A549 (cell line): ENCODE data around the gene NRG4. TPM values are rescaled to one million over a fixed set of nuclear protein-coding genes. Genes with fewer than 3 reads are reported as not detected.
"Not testable (repeated sequence)": the region's sequence is repeated elsewhere in the genome, so short reads cannot be mapped to it uniquely, and the experiment has no call there.

ENCODE experiments used
- ATAC-seq, 2 experiments: fragments of 200-7000 bp in 1 of 2; fragments of >200 bp in 1 of 2; cut with Nextera tagmentation in 1 of 2; cut with Tn5 transposase in 1 of 2; 3 replicates each; pipeline versions ENCODE4 v1.8.0 to v1.9.1; 2018 to 2020; ENCODE audit warnings: mild to moderate bottlenecking in 1 of 2, moderate library complexity in 1 of 2
- CTCF ChIA-PET: fragments of 300-600 bp; sonication (Branson Sonifier 250); formaldehyde crosslinking; extraction: SDS; loops from one replicate; lab custom pipeline; 2021; ENCODE audit warnings: antibody characterized with exemption, inconsistent platforms; lab: Yijun Ruan, JAX
- POLR2A ChIA-PET: fragments of 350-600 bp; formaldehyde crosslinking; extraction: SDS; loops from one replicate; lab custom pipeline; 2021; ENCODE audit warnings: antibody characterized with exemption, inconsistent platforms; lab: Yijun Ruan, JAX
- DNase-seq, 2 experiments: peaks; one replicate each; pipeline versions ENCODE4 v3.0.0 to v3.0.0-alpha.2; 2011 to 2016; ENCODE audit warnings: low read depth in 1 of 2, low spot score in 1 of 2
- FAIRE-seq: peaks from 2 replicates; lab custom pipeline; 2011; peaks lifted over from hg19 to GRCh38; lab: Jason Lieb, UNC
- H3K27ac ChIP-seq, 2 experiments: fragments of >200 bp; sonication (Bioruptor Twin); formaldehyde crosslinking; 3 replicates each; pipeline ENCODE4 v1.5.1; 2016 to 2017
- H3K4me1 ChIP-seq: fragments of >200 bp; sonication (Bioruptor Twin); formaldehyde crosslinking; 3 replicates; pipeline ENCODE4 v1.6.1; 2016
- H3K4me2 ChIP-seq: fragments of >200 bp; sonication (Bioruptor Twin); formaldehyde crosslinking; 3 replicates; pipeline ENCODE4 v1.6.1; 2016
- H3K4me3 ChIP-seq: fragments of >200 bp; sonication (Bioruptor Twin); formaldehyde crosslinking; 3 replicates; pipeline ENCODE4 v1.5.1; 2016
- H3K9me3 ChIP-seq: fragments of >200 bp; sonication (Bioruptor Twin); formaldehyde crosslinking; 3 replicates; pipeline ENCODE4 v1.6.1; 2016
- BCL3 ChIP-seq: fragments of >200 bp; sonication (Bioruptor Twin); formaldehyde crosslinking; IDR thresholded peaks from 3 replicates; pipeline ENCODE4 v1.6.1; 2016
- CEBPB ChIP-seq, 2 experiments: fragments of >200 bp in 1 of 2; sonication (Bioruptor Twin) in 1 of 2; formaldehyde crosslinking in 1 of 2; IDR thresholded peaks; 2 replicates each; pipeline ENCODE4 v1.6.1; 2012 to 2016
- CHD2 ChIP-seq: fragments of 150-350 bp; IDR thresholded peaks from 2 replicates; pipeline ENCODE4 v1.6.1; 2014; ENCODE audit warnings: low read length; ENCODE audit not compliant: partially characterized antibody
- EHMT2 ChIP-seq: fragments of 200-600 bp; sonication (generic); IDR thresholded peaks from 2 replicates; pipeline ENCODE4 v1.6.1; 2016; ENCODE audit warnings: antibody characterized with exemption, low read depth, mild to moderate bottlenecking, moderate library complexity
- ESRRA ChIP-seq: fragments of 150-350 bp; IDR thresholded peaks from 2 replicates; pipeline ENCODE4 v1.6.1; 2014; ENCODE audit warnings: mild to moderate bottlenecking, low read length, borderline replicate concordance
- FOSL2 ChIP-seq, 2 experiments: fragments of 450-650 bp in 1 of 2; fragments of >200 bp in 1 of 2; sonication (Bioruptor Twin) in 1 of 2; formaldehyde crosslinking; IDR thresholded peaks; 2 replicates each; pipeline versions ENCODE4 v1.5.0 to v1.6.1; 2016 to 2020; ENCODE audit warnings: mild to moderate bottlenecking in 1 of 2, moderate library complexity in 1 of 2
- FOXS1 ChIP-seq: fragments of 250-450 bp; sonication (Bioruptor Pico); IDR thresholded peaks from 2 replicates; pipeline ENCODE4 v1.5.0; 2020; ENCODE audit warnings: mild to moderate bottlenecking, moderate library complexity
- HES2 ChIP-seq: fragments of >200 bp; sonication (Bioruptor Twin); formaldehyde crosslinking; IDR thresholded peaks from 2 replicates; pipeline ENCODE4 v1.6.1; 2016
- HOXA7 ChIP-seq: fragments of 250-450 bp; sonication (Bioruptor Pico); IDR thresholded peaks from 2 replicates; pipeline ENCODE4 v1.5.0; 2020; ENCODE audit warnings: mild to moderate bottlenecking, moderate library complexity
- HOXB13 ChIP-seq: fragments of 250-450 bp; sonication (Bioruptor Pico); IDR thresholded peaks from 2 replicates; pipeline ENCODE4 v1.5.0; 2020; ENCODE audit warnings: low read depth, mild to moderate bottlenecking, moderate library complexity
- HOXB5 ChIP-seq: fragments of 250-450 bp; sonication (Bioruptor Pico); IDR thresholded peaks from 2 replicates; pipeline ENCODE4 v1.5.0; 2020; ENCODE audit warnings: mild to moderate bottlenecking, moderate library complexity
- KDM1A ChIP-seq: fragments of 200-600 bp; sonication (generic); IDR thresholded peaks from 2 replicates; pipeline ENCODE4 v1.6.1; 2016; ENCODE audit warnings: low read depth, mild to moderate bottlenecking
- KDM5A ChIP-seq: fragments of 200-600 bp; sonication (generic); IDR thresholded peaks from 2 replicates; pipeline ENCODE4 v1.6.1; 2016; ENCODE audit warnings: antibody characterized with exemption, mild to moderate bottlenecking
- MAX ChIP-seq: IDR thresholded peaks from 2 replicates; pipeline ENCODE4 v1.6.1; 2012
- NR3C1 ChIP-seq: fragments of >200 bp; sonication (Bioruptor Twin); formaldehyde crosslinking; IDR thresholded peaks from 3 replicates; pipeline ENCODE4 v1.6.1; 2017
- RNF2 ChIP-seq: fragments of 200-600 bp; sonication (generic); IDR thresholded peaks from 2 replicates; pipeline ENCODE4 v1.6.1; 2016; ENCODE audit warnings: low read depth, mild to moderate bottlenecking, antibody characterized with exemption, moderate library complexity, borderline replicate concordance
- SMC3 ChIP-seq: fragments of >200 bp; sonication (Bioruptor Twin); formaldehyde crosslinking; IDR thresholded peaks from 3 replicates; pipeline ENCODE4 v1.6.1; 2018; ENCODE audit warnings: inconsistent platforms
- SREBF2 ChIP-seq: fragments of 450-650 bp; IDR thresholded peaks from 2 replicates; pipeline ENCODE4 v1.6.1; 2014; ENCODE audit warnings: mild to moderate bottlenecking, moderate library complexity
- TP53 ChIP-seq: fragments of 250-450 bp; sonication (Bioruptor Pico); IDR thresholded peaks from 2 replicates; pipeline ENCODE4 v1.5.0; 2021; ENCODE audit warnings: mild to moderate bottlenecking, moderate library complexity
- ZSCAN20 ChIP-seq: fragments of 250-450 bp; sonication (Bioruptor Pico); IDR thresholded peaks from 2 replicates; pipeline ENCODE4 v1.8.0; 2022; ENCODE audit warnings: mild to moderate bottlenecking, moderate library complexity
- WGBS: methylation state at CpG from one replicate; pipeline ENCODE4 v1.1.6; 2017; ENCODE audit errors: missing lambda C conversion rate; 5-methylcytosine and 5-hydroxymethylcytosine counted together
- polyA plus RNA-seq, 4 experiments: library from polyadenylated mRNA; depleted of rRNA in 3 of 4; stranded (reverse); fragments of >200 nt; fragmentation: RNase III in 1 of 4; extraction: RNeasy Plus Mini Kit Qiagen cat#74134 plus additional on column Dnase treatment in 1 of 4; gene quantifications; 2 replicates in 3 of 4; 3 replicates in 1 of 4; pipeline ENCODE4 v1.2.3, GENCODE V29; 2011 to 2017
- TF ChIP-seq, protein P1 (sequence below): fragments of 250-450 bp; sonication (Bioruptor Pico); IDR thresholded peaks from 2 replicates; pipeline ENCODE4 v1.5.0; 2021; ENCODE audit warnings: mild to moderate bottlenecking, moderate library complexity, borderline replicate concordance

NRG4 gene
- polyA plus RNA-seq, 2 of the 4 experiments (the other 2 are of a cell fraction) = 0.56 to 9.2 TPM

GRCh38 chr15:75981149-75981815 lies 30.9 kb downstream of the NRG4 start:
- ATAC-seq (no peak), FAIRE-seq (no peak), DNase-seq (no peak)
- ChIA-PET CTCF (interaction anchor here (1.0 kb wide), 2 partner anchors 11 to 17 kb away, joined by 3 to 4 read pairs; no protein-coding TSS in a partner anchor), POLR2A (no interaction called here)
- H3K4me1 ChIP-seq = no peaks in the 10 kb centered on the region
- no peaks in the 10 kb centered on the region for H3K9me3 ChIP-seq
- no peak for TF ChIP-seq SREBF2
- no peak for TF ChIP-seq MAX
- no peak for TF ChIP-seq HOXB5
- TF ChIP-seq NR3C1 = no peak
- TF ChIP-seq FOXS1 (CRISPR knock-in tag) = no peak
- TF ChIP-seq FOSL2 (IDR thresholded peaks at IDR 0.05) = no peak
- no peak for TF ChIP-seq FOSL2 (CRISPR knock-in tag; IDR thresholded peaks at IDR 0.05)
- no peak for TF ChIP-seq TP53 (CRISPR knock-in tag)
- TF ChIP-seq HOXB13 (CRISPR knock-in tag) = no peak
- TF ChIP-seq KDM5A = no peak
- no peak for TF ChIP-seq SMC3
- no peak overlapping the region for H3K4me3 ChIP-seq
- H3K4me2 ChIP-seq = no peak overlapping the region
- no peak overlapping the region for H3K27ac ChIP-seq
- WGBS = 23% methylated on average over 2 of the region's 2 CpGs

DNA sequence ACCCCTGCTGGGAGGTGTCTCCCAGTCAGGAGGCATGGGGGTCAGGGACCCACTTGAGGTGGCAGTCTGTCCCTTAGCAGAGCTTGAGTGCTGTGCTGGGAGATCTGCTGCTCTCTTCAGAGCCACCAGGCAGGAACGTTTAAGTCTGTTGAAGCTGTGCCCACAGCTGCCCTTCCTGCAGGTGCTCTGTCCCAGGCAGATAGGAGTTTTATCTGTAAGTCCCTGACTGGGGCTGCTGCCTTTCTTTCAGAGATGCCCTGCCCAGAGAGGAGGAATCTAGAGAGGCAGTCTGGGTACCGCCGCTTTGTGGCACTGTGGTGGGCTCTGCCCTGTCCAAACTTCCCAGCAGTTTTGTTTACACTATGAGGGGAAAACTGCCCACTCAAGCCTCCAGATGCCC lies 35.5 kb downstream of the NRG4 start:
- POLR2A ChIA-PET, DNase-seq, H3K27ac ChIP-seq, H3K4me3 ChIP-seq, ATAC-seq, H3K9me3 ChIP-seq, FAIRE-seq, H3K4me2 ChIP-seq, H3K4me1 ChIP-seq: not testable (repeated sequence)
- CTCF ChIA-PET = interaction anchor here (1.3 kb wide), 1 partner anchor 9 kb away, joined by 3 read pairs; no protein-coding TSS in a partner anchor
- 61% methylated on average over 3 of the region's 3 CpGs for WGBS

DNA sequence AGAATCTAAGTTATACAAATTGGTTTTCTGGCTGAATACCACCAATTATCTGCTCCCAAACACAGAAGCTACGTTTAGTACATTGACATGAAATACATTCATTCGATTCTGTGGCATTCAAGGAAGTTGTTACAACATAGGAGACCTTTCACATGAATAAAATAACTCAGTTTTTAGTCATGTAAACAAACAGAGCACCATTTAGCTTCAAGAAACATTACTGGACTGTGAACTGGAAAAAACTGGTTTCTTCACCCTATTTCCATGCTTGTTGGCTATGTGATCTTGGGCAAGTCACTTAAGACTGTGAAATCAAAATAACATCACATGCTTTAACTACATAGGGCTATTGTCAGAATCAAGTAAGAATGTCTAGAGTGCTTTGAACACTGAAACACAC lies 46.2 kb downstream of the NRG4 start:
- H3K4me1 ChIP-seq = peaks cover 13% of the 10 kb centered on the region
- DNase-seq (peak in 1 of 2 experiments; percentile 35), ATAC-seq (peak; percentile 57 to 70; a peak in 4 of 6 replicates), FAIRE-seq (no peak)
- POLR2A ChIA-PET = interaction anchor here (0.5 to 0.9 kb wide), 2 partner anchors 46 to 62 kb away, joined by 3 to 4 read pairs; partner anchors contain the start of genes FBXO22 and NRG4
- no peaks in the 10 kb centered on the region for H3K9me3 ChIP-seq
- TF ChIP-seq FOSL2 (IDR thresholded peaks at IDR 0.05) = no peak
- peak; percentile 53; the same call in 1 of the 2 replicates for TF ChIP-seq FOSL2 (CRISPR knock-in tag; IDR thresholded peaks at IDR 0.05)
- TF ChIP-seq ESRRA = no peak
- 9% methylated on average over 2 of the region's 2 CpGs for WGBS
- no peak overlapping the region for H3K4me3 ChIP-seq
- CTCF ChIA-PET = no interaction called here
- peak overlapping the region; percentile 54 for H3K4me2 ChIP-seq
- no peak overlapping the region for H3K27ac ChIP-seq

DNA sequence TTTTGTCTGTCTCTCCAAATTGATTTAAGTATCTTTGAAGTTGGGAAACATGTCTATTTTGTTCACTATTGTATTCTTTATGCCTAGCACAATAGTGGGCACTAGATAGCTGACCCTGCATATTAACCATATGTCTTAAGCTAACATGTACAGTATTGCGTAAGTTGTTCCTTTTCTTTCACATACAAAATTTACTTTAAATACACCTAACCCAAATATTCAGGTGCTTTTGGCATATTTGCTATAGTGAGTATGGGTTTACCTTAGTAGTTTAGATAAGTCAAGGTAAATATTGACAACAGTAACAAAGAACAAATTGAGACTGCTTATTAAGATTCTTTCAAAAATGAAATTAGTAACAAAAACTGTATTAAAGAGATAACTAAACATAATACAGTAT lies 50.9 kb downstream of the NRG4 start:
- TF ChIP-seq HES2 (no peak), CEBPB (IDR thresholded peaks at IDR 0.05) (peak in 1 of 2 experiments; percentile 61; a peak in 2 of 4 replicates)

GRCh38 chr15:75955720-75956119 lies 56.5 kb downstream of the NRG4 start:
- DNase-seq (no peak), ATAC-seq (peak; percentile 60 to 77; a peak in 4 of 6 replicates), FAIRE-seq (no peak)
- 61% methylated on average over 1 of the region's 1 CpG for WGBS
- H3K27ac ChIP-seq = no peak overlapping the region
- H3K4me3 ChIP-seq = no peak overlapping the region
- H3K9me3 ChIP-seq = no peaks in the 10 kb centered on the region
- no peak overlapping the region for H3K4me2 ChIP-seq
- ChIA-PET CTCF (interaction anchor here (1.4 kb wide), 1 partner anchor 11 kb away, joined by 4 read pairs; no protein-coding TSS in a partner anchor), POLR2A (interaction anchor here (0.6 kb wide), 1 partner anchor 381 kb away, joined by 3 read pairs; the partner anchor contains the start of gene ISL2)
- no peaks in the 10 kb centered on the region for H3K4me1 ChIP-seq
- no peak for TF ChIP-seq KDM1A
- TF ChIP-seq FOSL2 (IDR thresholded peaks at IDR 0.05) = no peak
- TF ChIP-seq FOSL2 (CRISPR knock-in tag; IDR thresholded peaks at IDR 0.05) = no peak
- TF ChIP-seq RNF2 = no peak
- no peak for TF ChIP-seq HES2
- TF ChIP-seq BCL3 = no peak
- TF ChIP-seq, protein P1, sequence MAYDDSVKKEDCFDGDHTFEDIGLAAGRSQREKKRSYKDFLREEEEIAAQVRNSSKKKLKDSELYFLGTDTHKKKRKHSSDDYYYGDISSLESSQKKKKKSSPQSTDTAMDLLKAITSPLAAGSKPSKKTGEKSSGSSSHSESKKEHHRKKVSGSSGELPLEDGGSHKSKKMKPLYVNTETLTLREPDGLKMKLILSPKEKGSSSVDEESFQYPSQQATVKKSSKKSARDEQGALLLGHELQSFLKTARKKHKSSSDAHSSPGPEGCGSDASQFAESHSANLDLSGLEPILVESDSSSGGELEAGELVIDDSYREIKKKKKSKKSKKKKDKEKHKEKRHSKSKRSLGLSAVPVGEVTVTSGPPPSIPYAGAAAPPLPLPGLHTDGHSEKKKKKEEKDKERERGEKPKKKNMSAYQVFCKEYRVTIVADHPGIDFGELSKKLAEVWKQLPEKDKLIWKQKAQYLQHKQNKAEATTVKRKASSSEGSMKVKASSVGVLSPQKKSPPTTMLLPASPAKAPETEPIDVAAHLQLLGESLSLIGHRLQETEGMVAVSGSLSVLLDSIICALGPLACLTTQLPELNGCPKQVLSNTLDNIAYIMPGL (CRISPR knock-in tag) = no peak
- no peak for TF ChIP-seq EHMT2
- no peak for TF ChIP-seq ZSCAN20 (CRISPR knock-in tag)
- no peak for TF ChIP-seq TP53 (CRISPR knock-in tag)
- TF ChIP-seq HOXA7 (CRISPR knock-in tag) = no peak
- no peak for TF ChIP-seq HOXB13 (CRISPR knock-in tag)
- no peak for TF ChIP-seq CHD2

More for the DNA sequence above, 50.9 kb downstream of the NRG4 start:
- ATAC-seq = no peak
- CTCF ChIA-PET = interaction anchor here (1.1 to 1.4 kb wide), 2 partner anchors 10 to 106 kb away, joined by 4 to 5 read pairs; no protein-coding TSS in a partner anchor
- no peak for DNase-seq
- Histone ChIP-seq H3K4me1 (peaks cover 10% of the 10 kb centered on the region), H3K27ac (no peak overlapping the region), H3K4me2 (no peak overlapping the region), H3K9me3 (no peaks in the 10 kb centered on the region), H3K4me3 (no peak overlapping the region)
- WGBS = 90% methylated on average over 1 of the region's 1 CpG
- POLR2A ChIA-PET = no interaction called here
- peak; percentile 97 for FAIRE-seq
